OCI-M2 (cell line): ENCODE results near the gene INSC.

Experiments
- DNase-seq: peaks from one replicate; lab custom pipeline; 2025; ENCODE audit not compliant: unreplicated experiment; lab: John Stamatoyannopoulos, UW

Gene INSC

DNA sequence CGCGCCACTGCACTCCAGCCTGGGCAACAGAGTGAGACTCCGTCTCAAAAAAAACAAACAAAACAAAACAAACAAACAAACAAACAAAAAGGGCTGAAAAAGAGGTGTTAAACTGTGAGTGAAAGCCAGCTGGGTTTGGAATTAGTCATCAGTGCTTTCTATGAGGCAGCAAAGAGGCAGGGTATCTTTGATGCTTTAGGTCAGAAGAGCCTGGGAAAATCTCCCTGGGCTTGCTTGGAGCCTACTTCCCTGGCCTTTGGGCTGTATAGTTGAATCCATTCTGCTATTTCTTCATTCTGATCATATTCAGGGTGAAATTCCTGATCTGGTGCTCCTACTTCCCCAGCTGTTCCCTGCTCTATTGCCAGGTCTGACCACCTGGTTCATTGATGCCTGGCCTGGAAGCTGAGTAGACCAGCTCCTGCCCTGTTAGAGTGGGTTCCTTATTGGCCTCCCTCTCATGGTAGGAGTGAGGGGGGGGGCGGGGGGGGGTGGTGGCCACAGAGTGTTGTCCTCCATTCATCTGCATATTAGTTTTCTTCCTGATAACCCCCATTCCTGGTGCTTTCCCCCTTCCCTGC, 65.6 kb downstream of the INSC start:
- no peak for DNase-seq

DNA sequence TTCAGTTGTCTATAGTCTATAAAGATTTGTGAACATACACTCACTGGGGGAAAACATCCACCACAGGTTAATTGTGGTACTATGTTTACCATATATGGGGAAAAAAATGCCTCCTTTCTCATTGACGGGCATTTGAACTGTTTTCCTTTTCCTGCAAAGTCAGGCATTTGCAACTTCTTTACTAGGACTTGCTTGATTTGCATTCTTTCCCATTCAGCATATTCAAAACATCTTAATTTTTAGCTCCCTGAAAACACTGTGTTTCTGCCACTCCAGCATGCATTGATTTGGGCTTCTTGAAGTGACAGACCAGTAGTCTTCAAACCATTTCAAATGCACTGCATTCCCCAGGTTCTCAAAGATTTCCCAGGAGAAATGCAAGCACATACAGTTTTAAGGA, 67.6 kb downstream of the INSC start:
- DNase-seq, result no peak

DNA sequence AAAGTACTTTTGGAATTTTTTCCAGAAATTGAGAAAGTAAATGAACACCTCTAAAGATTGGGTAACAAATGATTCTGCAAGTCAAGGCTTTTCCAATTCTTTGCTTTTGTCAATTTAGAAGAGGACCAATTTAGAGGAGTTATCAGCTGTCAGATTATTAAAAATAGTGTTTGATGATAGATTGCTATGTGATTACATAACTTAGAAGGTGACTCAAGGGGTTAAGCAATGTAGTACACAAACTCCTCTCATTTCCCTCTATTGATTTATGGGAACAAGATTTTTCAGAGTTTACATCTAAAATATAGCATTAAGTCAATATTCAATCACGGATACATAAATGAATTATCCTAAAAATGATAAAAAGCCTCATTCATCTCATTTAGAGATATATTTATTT, 70.3 kb downstream of the INSC start:
- no peak for DNase-seq

DNA sequence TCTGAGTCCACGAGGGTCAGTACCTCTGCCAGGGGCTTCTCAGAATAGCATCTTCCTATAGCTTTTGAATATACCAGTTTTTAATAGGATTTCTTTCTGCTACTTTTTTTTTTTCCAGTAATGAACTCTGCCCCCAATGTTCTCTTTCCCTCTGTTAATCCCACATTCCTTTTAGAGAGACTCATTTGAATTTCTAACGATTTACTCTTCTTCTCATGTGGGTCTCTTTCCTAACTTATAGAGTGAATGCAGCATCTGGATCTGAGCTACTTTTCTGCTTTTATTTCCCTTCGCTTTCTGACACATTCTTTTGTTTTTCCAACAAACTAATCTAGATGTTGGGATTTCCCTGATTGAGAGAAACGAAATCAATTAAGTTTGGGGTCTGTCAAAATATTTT, 71.4 kb downstream of the INSC start:
- DNase-seq, result no peak

- DNase-seq, result no peak
These were observed 74.5 kb downstream of the INSC start for GRCh38 chr11:15189189-15189588.

GRCh38 chr11:15189641-15190365, 75.1 kb downstream of the INSC start:
- no peak for DNase-seq

DNA sequence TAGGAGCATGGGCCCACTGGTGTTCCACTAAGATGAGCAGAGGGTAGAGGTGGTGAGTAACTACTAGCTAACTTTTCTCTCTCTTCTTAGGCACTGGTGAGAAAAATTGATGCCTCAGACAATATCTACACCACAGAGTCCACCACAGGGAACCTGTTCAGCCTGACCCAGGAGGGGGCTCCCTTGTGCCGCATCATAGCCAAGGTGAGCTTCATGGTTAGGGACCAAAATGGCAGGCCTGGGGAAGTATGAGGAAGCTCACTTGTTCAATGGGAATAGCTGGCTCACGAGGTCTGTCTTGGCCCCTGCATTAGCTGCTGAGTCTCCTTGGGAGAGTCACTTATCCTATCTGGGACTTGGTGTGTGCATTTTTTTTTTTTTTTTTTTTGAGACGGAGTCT, 75.9 kb downstream of the INSC start:
- DNase-seq, result no peak

DNA sequence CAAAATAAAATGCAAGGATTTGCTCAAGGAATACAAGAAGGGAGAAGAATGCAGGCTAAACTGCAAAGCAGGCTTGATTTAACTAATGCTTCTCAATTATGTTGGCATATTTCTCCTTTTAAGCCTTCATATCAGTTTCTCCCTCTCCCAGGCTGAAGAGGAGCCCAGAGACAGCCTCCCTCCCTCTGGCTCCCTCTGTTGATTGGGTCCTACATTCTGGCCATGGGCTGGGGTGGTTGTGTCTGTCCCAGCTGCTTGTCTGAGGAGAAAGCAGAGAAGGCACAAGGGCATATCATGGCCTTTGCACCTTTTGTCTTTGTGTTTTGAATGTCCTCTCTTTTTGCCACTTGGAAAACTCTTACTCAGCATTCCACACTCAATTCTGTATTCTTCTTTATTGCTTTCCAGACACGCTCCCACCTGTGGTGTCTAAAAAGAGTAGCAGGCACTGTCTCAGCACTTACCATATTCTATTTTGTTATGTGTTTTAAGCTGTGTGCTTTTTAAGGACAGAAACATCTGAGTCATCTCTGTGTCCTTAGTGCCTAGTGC, 77.4 kb downstream of the INSC start:
- no peak for DNase-seq

DNA sequence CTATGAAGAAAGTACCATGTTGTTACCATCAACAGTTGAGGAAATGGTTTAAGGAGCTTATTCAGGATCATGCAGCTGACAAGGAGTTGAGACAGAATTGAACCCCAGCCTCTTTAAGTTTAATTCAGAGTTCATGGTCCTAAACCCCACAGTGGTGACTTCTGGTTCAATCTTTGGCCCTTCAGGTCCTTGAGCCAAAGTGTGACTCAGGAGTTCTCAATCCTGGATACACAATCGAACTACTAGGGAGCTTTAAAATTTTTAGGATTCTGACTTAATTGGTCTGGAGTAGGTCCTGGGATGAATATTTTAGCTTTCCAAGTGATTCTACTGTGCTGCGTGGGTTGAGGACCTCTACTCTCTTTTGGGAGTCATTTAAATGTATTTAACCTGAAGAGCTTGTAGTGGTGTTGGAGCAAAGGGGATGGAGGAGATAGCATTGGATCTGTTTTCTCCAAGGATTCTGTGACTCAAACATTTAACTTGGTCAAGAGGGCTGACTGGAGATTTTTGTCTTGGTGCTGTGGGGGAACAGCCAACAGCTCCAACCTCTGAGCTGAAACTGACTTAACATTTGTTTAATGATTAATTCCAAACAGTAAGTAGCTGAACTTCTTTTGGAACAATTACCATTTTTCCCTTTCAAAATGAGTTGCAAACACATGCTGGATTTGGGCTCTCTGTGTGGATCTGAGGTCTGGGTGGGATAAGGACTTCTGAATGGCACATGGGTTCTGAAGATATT, 80.1 kb downstream of the INSC start:
- no peak for DNase-seq

DNA sequence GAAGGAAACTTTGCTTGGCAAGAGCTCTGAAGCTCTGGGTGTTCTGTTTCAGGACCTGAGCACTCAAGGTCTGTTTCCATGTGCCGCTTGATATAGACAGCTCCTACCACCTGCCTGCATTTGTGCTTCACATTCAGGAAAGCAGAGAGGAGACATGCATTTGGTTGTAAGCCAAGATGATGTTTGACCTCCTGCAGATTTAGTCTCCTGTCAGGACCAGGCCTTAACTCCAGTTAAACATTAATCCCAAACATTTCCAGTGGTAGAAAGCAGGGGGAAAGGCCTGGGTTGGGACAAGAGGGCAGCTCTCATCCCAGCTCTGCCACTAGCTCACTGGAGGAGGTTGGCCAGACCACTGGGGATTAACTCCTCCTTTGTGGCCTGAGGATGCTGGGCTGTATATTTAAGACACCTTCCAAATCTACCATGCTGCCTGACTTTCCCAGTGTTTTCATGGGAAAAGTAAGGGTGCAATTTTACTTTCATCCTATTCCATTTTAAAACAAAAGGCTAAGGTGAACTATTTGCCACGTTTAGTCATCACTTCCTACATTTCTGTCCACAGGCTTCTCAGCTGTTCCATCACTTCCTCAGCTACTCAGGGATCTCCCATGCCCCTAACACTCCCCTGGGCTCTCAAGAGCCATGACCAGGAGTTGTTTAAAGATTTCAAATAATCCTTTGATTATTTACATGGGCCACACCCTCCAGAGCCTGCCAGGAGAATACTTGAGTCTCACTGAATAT, 80.9 kb downstream of the INSC start:
- no peak for DNase-seq

GRCh38 chr11:15196704-15197103, 82.0 kb downstream of the INSC start:
- no peak for DNase-seq

DNA sequence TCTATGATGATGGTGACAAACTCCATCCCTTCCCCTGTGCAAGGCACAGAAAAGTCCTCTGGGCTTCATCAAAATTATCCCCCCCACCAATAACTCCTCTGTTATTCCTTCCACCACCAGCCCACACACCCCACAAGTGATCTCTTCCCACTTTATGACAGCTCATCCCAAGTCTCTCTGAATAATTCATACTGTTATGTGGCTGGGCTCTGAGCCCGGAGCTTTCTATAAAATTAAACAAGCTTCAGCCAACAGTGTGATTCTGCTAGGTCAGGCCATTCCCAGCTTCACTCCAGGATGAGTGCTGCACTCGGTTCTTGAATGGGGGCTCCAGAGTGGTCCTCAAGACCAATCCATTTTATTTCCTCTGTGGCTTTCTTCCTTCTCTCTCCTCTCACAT, 83.0 kb downstream of the INSC start:
- DNase-seq, result no peak

DNA sequence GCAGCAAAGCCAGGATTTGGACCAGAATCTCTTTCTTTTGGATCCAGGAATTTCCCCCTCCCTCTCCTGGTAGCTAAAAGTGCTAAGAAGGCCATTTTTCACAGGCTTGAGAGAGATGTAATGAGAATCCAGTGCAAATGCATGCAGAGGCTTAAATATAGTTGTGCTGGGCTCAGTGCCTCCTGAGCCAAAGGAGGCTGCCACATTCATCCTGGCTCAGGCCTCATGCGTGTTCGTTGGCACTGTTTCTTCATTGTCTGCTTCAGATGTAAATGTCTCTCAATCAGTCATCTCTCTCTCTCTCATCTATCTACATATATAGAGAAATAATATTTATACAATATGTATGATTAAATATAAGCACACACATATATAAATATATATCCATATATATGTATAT, 83.6 kb downstream of the INSC start:
- DNase-seq, result no peak

DNA sequence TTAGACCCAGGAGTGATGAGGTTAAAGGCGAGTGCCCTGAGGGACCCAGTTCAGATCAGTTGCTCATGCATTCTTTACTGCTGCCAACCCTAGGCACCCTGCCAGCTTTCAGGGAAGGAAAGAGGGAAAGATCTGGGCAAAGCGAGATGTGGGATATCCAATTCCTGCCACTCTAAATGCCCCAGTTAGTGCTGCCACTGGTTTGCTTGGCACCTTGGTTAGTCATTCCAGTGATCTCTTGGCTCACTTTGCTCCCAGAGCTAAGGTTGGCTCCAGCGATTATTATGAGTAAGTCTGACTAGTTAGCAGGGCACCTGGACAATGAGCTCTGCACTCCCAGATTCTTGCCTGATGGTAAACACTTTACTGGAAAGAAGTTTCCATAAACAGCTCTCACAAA, 85.0 kb downstream of the INSC start:
- no peak for DNase-seq

DNA sequence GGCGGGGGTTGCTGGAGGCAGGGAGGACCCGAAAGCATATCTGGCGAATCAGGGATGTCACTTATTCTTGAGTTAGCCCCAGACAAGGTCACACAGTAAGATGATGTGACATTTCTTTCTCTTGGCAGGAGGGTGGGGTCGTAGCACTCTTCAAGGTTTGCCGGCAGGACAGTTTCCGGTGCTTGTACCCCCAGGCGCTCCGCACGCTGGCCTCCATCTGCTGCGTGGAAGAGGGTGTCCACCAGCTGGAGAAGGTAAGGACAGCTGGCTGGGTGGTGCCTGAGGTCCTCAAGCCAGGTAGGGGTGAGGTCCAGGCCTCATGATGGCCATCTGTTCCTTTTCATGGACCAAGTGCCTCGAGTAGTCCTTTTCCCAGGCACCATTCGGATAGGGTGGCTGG, 86.0 kb downstream of the INSC start:
- DNase-seq, result no peak

- DNase-seq, result no peak
These were observed 86.9 kb downstream of the INSC start for GRCh38 chr11:15201586-15201985.

GRCh38 chr11:15202626-15203025, 87.9 kb downstream of the INSC start:
- DNase-seq, result no peak

- DNase-seq, result no peak
These were observed 90.0 kb downstream of the INSC start for GRCh38 chr11:15204711-15205110.

- DNase-seq, result no peak
These were observed 92.1 kb downstream of the INSC start for GRCh38 chr11:15206791-15207190.

DNA sequence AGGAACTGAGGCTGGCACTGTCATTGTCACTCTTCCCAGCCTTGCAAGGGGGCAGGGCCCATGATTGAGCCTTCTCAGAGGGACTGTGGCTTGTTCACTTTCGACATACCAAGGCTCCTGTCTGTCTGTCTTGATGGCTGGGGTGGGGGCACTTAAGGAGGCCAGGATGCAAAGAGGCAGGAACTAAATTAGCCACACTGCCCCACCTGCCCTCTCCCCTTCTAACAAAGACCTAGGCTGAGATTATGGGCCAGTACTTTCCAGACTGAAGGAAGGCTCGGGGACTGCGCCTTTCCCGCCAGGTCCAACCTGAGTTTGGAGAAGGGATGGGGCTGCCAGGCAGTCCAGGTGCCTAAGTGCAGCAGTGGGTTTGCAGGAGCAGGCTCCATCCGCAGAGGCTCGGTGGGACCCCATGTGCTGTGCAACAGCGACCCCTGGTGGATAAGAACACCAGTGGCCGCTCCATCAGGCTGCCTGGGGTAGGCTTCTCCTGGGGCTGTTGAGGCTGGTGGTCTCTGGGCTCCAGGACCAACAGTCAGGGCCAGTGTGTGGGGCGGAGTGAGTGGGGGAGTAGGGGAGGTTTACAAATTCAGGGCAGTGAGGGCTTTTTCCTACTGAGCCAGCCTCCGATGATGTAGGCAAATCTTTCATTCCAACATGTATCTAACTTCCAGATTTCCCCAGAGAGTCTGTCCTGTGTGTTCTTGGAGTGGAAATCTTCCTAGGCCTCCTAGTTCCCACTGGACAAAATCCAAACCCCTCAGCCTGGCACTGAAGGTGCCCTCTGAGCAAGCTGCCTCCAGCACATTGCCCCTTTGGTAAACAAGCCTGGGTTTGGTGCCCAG, 93.9 kb downstream of the INSC start:
- no peak for DNase-seq

GRCh38 chr11:15212876-15213275, 98.2 kb downstream of the INSC start:
- DNase-seq, result no peak
